PC-9 (cell line): ENCODE results near the gene NUTM2E. TPM values are rescaled to one million over a fixed set of nuclear protein-coding genes. Genes with fewer than 3 reads are reported as not detected.
"Not testable (repeated sequence)": the region's sequence is repeated elsewhere in the genome, so short reads cannot be mapped to it uniquely, and the experiment has no call there.

Experiments
- BruUV-seq: library from RNA; stranded (reverse); fragments of 400-500 nt; replicated peaks from 2 replicates; lab custom pipeline; 2021; lab: Mats Ljungman, UMichigan
- CTCF ChIA-PET: fragments of 300-600 bp; sonication (Branson Sonifier 250); formaldehyde crosslinking; loops from one replicate; lab custom pipeline; 2022; ENCODE audit warnings: antibody characterized with exemption; lab: Charles Lee
- POLR2A ChIA-PET: fragments of 300-600 bp; sonication (Branson Sonifier 250); formaldehyde crosslinking; loops from one replicate; lab custom pipeline; 2022; ENCODE audit warnings: antibody characterized with exemption; ENCODE audit not compliant: unreplicated experiment; lab: Charles Lee
- DNase-seq, 2 experiments: peaks; one replicate each; pipeline versions ENCODE4 v3.0.0 to v3.0.0-alpha.2; 2015 to 2022; ENCODE audit warnings: mixed read lengths in 1 of 2
- H2AFZ ChIP-seq: fragments of 200-600 bp; sonication (generic); 2 replicates; pipeline ENCODE4 v1.8.1; 2017; ENCODE audit warnings: antibody characterized with exemption
- H3F3A ChIP-seq: fragments of 200-600 bp; sonication (generic); 2 replicates; pipeline ENCODE4 v1.8.1; 2017; ENCODE audit warnings: antibody characterized with exemption, mild to moderate bottlenecking, low read depth; ENCODE audit not compliant: insufficient read depth
- H3K27ac ChIP-seq: fragments of 200-600 bp; sonication (generic); 2 replicates; pipeline ENCODE4 v1.6.1; 2016; ENCODE audit warnings: mixed run types
- H3K27me3 ChIP-seq: fragments of 200-600 bp; sonication (generic); 2 replicates; pipeline ENCODE4 v1.6.1; 2016; ENCODE audit warnings: low read depth, mixed run types; ENCODE audit not compliant: insufficient read depth
- H3K36me3 ChIP-seq: fragments of 200-600 bp; sonication (generic); 2 replicates; pipeline ENCODE4 v1.6.1; 2016; ENCODE audit warnings: low read depth, mixed run types
- H3K4me1 ChIP-seq: fragments of 200-600 bp; sonication (generic); replicated peaks from 2 replicates; pipeline ENCODE4 v1.6.1; 2016; ENCODE audit warnings: mixed run types; ENCODE audit not compliant: insufficient read depth
- H3K4me2 ChIP-seq: fragments of 200-600 bp; sonication (generic); 2 replicates; pipeline ENCODE4 v1.6.1; 2017; ENCODE audit warnings: mixed run types
- H3K4me3 ChIP-seq: fragments of 200-600 bp; sonication (generic); 2 replicates; pipeline ENCODE4 v1.6.1; 2016; ENCODE audit warnings: mixed run types
- H3K79me2 ChIP-seq: fragments of 200-600 bp; sonication (generic); 2 replicates; pipeline ENCODE4 v1.6.1; 2017; ENCODE audit warnings: low read depth, mixed run types
- H3K9me2 ChIP-seq: fragments of 200-600 bp; sonication (generic); 2 replicates; pipeline ENCODE4 v1.8.1; 2017; ENCODE audit warnings: mild to moderate bottlenecking; ENCODE audit not compliant: insufficient read depth
- H3K9me3 ChIP-seq: fragments of 200-600 bp; sonication (generic); 2 replicates; pipeline ENCODE4 v1.8.1; 2016; ENCODE audit warnings: low read depth; ENCODE audit not compliant: insufficient read depth
- H4K20me1 ChIP-seq: fragments of 200-600 bp; sonication (generic); 2 replicates; pipeline ENCODE4 v1.8.1; 2017; ENCODE audit not compliant: insufficient read depth
- intact Hi-C: fragments of 100-400 bp; cut with micrococcal nuclease; formaldehyde crosslinking; loops from one replicate; pipeline ENCODE4 v1.10.0; 2022; ENCODE audit not compliant: unreplicated experiment
- total RNA-seq: library from RNA; stranded (reverse); gene quantifications from 2 replicates; pipeline ENCODE4 v1.2.3, GENCODE V29; 2021

NUTM2E gene
- total RNA-seq, 1 experiment from 2014 or later = 0.70 TPM

GRCh38 chr10:79789351-79789750, 37.2 kb upstream of the NUTM2E start:
- DNase-seq, POLR2A ChIA-PET: not testable (repeated sequence)

DNA sequence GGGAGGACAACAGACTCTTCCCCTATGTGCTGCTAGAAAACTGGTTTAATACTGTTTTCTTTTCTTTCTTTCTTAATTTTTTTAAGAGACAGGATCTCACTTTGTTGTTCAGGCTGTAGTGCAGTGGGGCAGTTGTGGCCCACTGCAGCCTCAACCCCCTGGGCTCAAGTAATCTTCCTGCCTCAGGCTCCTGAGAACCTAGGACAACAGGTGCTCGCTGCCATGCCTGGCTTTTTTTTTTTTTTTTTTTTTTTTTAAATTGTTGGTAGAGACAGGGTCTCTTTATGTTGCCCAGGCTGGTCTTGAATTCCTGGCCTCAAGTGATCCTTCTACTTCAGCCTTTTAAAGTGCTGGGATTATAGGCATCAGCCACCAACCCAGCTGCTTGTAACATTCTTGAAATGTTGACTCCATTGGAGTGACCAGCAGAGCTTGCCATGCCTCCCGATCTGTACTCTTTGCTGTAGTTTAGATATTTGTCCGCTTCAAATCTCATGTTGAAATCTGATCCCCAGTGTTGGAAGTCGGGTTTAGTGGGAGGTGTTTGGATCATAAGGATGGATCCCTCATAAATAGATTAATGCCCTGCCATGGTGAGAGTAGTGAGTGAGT, 34.5 kb upstream of the NUTM2E start:
- H3K4me2 ChIP-seq, H3F3A ChIP-seq, CTCF ChIA-PET, H3K4me1 ChIP-seq, H3K27ac ChIP-seq, H3K79me2 ChIP-seq, intact Hi-C loops, H3K9me3 ChIP-seq, H3K27me3 ChIP-seq, DNase-seq, H3K36me3 ChIP-seq, H3K9me2 ChIP-seq, BruUV-seq, H4K20me1 ChIP-seq, POLR2A ChIA-PET, H2AFZ ChIP-seq, H3K4me3 ChIP-seq: not testable (repeated sequence)

More at GRCh38 chr10:79789351-79789750, 37.2 kb upstream of the NUTM2E start:
- H3K4me3 ChIP-seq, H3K27ac ChIP-seq, BruUV-seq, intact Hi-C loops, H3K36me3 ChIP-seq, H4K20me1 ChIP-seq, H3F3A ChIP-seq, H3K4me1 ChIP-seq, H3K9me3 ChIP-seq, H3K9me2 ChIP-seq, CTCF ChIA-PET, H3K4me2 ChIP-seq, H3K79me2 ChIP-seq, H3K27me3 ChIP-seq, H2AFZ ChIP-seq: not testable (repeated sequence)

DNA sequence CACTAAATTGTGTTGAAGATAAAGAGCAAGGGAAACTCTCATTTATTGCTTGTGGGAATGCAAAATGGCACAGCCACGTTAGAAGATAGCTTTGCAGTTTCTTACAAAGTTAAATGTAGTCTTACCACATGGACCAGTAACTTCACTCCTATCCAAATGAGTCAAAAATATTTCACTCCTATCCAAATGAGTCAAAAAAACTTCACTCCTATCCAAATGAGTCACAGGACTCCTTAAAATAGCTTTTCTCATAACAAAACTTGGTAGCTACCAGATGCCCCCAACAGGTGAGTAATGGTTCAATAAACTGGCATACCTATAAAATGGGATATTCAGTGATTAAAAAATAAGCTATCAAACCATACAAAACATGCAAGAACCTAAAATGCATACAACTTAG, 27.2 kb upstream of the NUTM2E start:
- DNase-seq, H3K4me3 ChIP-seq, H3K79me2 ChIP-seq, H3K9me3 ChIP-seq, H3K4me2 ChIP-seq, H3K27me3 ChIP-seq, H3F3A ChIP-seq, H3K9me2 ChIP-seq, POLR2A ChIA-PET, H3K36me3 ChIP-seq, BruUV-seq, H4K20me1 ChIP-seq, H3K27ac ChIP-seq, H3K4me1 ChIP-seq, H2AFZ ChIP-seq, CTCF ChIA-PET, intact Hi-C loops: not testable (repeated sequence)

- H3F3A ChIP-seq, H3K79me2 ChIP-seq, intact Hi-C loops, H3K9me2 ChIP-seq, H3K4me1 ChIP-seq, POLR2A ChIA-PET, H4K20me1 ChIP-seq, H2AFZ ChIP-seq, H3K27me3 ChIP-seq, H3K4me3 ChIP-seq, H3K4me2 ChIP-seq, DNase-seq, CTCF ChIA-PET, H3K9me3 ChIP-seq, H3K27ac ChIP-seq, H3K36me3 ChIP-seq: not testable (repeated sequence)
- TSS peak; percentile 14 for BruUV-seq
These were observed 20.7 kb upstream of the NUTM2E start for GRCh38 chr10:79805857-79806256.

GRCh38 chr10:79811895-79812294, 14.6 kb upstream of the NUTM2E start:
- H4K20me1 ChIP-seq, CTCF ChIA-PET, POLR2A ChIA-PET, H3K4me1 ChIP-seq, H3K27ac ChIP-seq, H3K4me3 ChIP-seq, H3K9me3 ChIP-seq, H3K27me3 ChIP-seq, intact Hi-C loops, H3K9me2 ChIP-seq, H2AFZ ChIP-seq, H3F3A ChIP-seq, DNase-seq, H3K79me2 ChIP-seq, BruUV-seq, H3K4me2 ChIP-seq, H3K36me3 ChIP-seq: not testable (repeated sequence)

DNA sequence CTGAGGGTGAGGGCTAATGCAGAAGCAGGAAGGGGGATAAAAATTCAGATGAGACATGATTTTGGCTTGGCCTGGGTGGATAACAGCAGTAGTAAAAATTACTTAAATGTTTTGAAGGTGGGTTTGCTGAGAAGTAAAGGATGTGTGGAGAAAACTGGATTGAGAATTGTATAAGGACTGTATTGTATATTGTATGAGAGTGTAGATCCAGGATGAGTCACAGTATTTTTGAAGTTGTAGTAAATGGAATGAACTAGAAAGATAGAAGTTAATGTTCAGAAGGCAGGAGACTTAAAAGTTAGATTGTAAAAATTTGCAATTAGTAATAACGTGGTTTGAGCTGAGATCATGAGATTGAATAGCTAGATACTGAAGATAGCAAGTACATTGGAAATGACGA, 10.2 kb upstream of the NUTM2E start:
- H3K4me1 ChIP-seq, H3K9me3 ChIP-seq, H2AFZ ChIP-seq, H4K20me1 ChIP-seq, H3K27ac ChIP-seq, H3K4me3 ChIP-seq, CTCF ChIA-PET, intact Hi-C loops, H3F3A ChIP-seq, H3K4me2 ChIP-seq, DNase-seq, H3K9me2 ChIP-seq, H3K27me3 ChIP-seq, BruUV-seq, H3K79me2 ChIP-seq, POLR2A ChIA-PET, H3K36me3 ChIP-seq: not testable (repeated sequence)

DNA sequence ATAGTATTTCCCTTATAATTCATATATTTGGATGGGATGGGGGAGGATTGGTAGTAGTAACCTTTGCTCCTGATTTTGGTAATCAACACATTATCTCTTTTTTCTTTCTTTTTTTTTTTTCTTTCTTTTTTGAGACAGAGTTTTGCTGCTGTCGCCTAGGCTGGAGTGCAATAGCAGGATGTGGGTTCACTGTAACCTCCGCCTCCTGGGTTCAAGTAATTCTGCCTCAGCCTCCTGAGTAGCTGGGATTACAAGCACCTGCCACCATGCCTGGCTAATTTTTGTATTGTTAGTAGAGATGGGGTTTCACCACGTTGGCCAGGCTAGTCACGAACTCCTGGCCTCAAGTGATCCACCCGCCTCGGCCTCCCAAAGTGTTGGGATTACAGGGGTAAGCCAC, 3.2 kb upstream of the NUTM2E start:
- H3K79me2 ChIP-seq = peaks cover 33% of the 10 kb centered on the region
- H3K4me3 ChIP-seq, H4K20me1 ChIP-seq, H3K4me1 ChIP-seq, H3K36me3 ChIP-seq, H2AFZ ChIP-seq, intact Hi-C loops, DNase-seq, H3K27ac ChIP-seq, BruUV-seq, POLR2A ChIA-PET, H3K4me2 ChIP-seq, H3K9me3 ChIP-seq, H3F3A ChIP-seq, H3K9me2 ChIP-seq, H3K27me3 ChIP-seq: not testable (repeated sequence)
- CTCF ChIA-PET = interaction anchor here (0.6 kb wide), 1 partner anchor 251 kb away, joined by 7 read pairs; no protein-coding TSS in a partner anchor
